Endothelial cell of umbilical vein (primary cell): ENCODE results near the gene RALGAPA1. TPM values are rescaled to one million over a fixed set of nuclear protein-coding genes. Genes with fewer than 3 reads are reported as not detected.

Source experiments
- BruUV-seq: library from RNA; stranded (reverse); fragments of 400-500 nt; replicated peaks from 2 replicates; lab custom pipeline; 2021; lab: Mats Ljungman, UMichigan
- CTCF ChIA-PET: fragments of 300-600, 350-600 bp; sonication (Branson Sonifier 250); formaldehyde crosslinking; loops from one replicate; lab custom pipeline; 2021; ENCODE audit warnings: antibody characterized with exemption, inconsistent platforms; lab: Charles Lee
- POLR2A ChIA-PET: fragments of 300-600, 350-600 bp; sonication (Branson Sonifier 250); formaldehyde crosslinking; loops from one replicate; lab custom pipeline; 2021; ENCODE audit warnings: antibody characterized with exemption, inconsistent platforms; lab: Charles Lee
- DNase-seq: peaks from one replicate; pipeline ENCODE4 v3.0.0-alpha.2; 2011; ENCODE audit warnings: low read depth, low spot score
- FAIRE-seq: peaks from 2 replicates; lab custom pipeline; 2011; peaks lifted over from hg19 to GRCh38; lab: Jason Lieb, UNC
- H2AFZ ChIP-seq: 2 replicates; pipeline ENCODE4 v1.6.0; 2012; ENCODE audit warnings: low read depth, low read length, control low read depth, inconsistent platforms
- H3K27ac ChIP-seq: 2 replicates; pipeline ENCODE4 v1.5.1; 2011; ENCODE audit warnings: low read depth, mild to moderate bottlenecking, control low read depth, low read length, moderate library complexity; ENCODE audit not compliant: insufficient read depth
- H3K27me3 ChIP-seq, 2 experiments: 2 replicates each; pipeline versions ENCODE4 v1.6.0 to v1.6.1; 2011; ENCODE audit warnings: low read length in 2 of 2, mixed read lengths in 1 of 2; ENCODE audit not compliant: control insufficient read depth in 2 of 2, insufficient read depth in 2 of 2
- H3K36me3 ChIP-seq, 2 experiments: 2 replicates in 1 of 2; 3 replicates in 1 of 2; pipeline ENCODE4 v1.5.1; 2011; ENCODE audit warnings: low read length in 2 of 2, mild to moderate bottlenecking in 1 of 2, moderate library complexity in 1 of 2; ENCODE audit not compliant: control insufficient read depth in 2 of 2, insufficient read depth in 2 of 2; ENCODE audit errors: extremely low read depth in 1 of 2
- H3K4me1 ChIP-seq: 3 replicates; pipeline ENCODE4 v1.5.1; 2011; ENCODE audit warnings: mild to moderate bottlenecking, low read length; ENCODE audit not compliant: control insufficient read depth, insufficient read depth; ENCODE audit errors: extremely low read depth
- H3K4me2 ChIP-seq: 2 replicates; pipeline ENCODE4 v1.6.1; 2011; ENCODE audit warnings: low read length, control low read depth, mixed read lengths; ENCODE audit not compliant: insufficient read depth
- H3K4me3 ChIP-seq, 3 experiments: fragments of 200-600 bp in 1 of 3; sonication (generic), shearing (Covaris generic) in 1 of 3; replicated peaks in 1 of 3; 2 replicates each; pipeline ENCODE4 v1.5.1; 2011 to 2016; ENCODE audit warnings: control low read depth in 3 of 3, low read length in 3 of 3, mild to moderate bottlenecking in 2 of 3, inconsistent platforms in 1 of 3, low read depth in 1 of 3, moderate library complexity in 1 of 3; ENCODE audit not compliant: insufficient read depth in 1 of 3
- H3K79me2 ChIP-seq: 2 replicates; pipeline ENCODE4 v1.6.0; 2012; ENCODE audit warnings: low read length, inconsistent platforms; ENCODE audit not compliant: control insufficient read depth, insufficient read depth
- H3K9ac ChIP-seq: replicated peaks from 2 replicates; pipeline ENCODE3; 2011; ENCODE audit warnings: low read length, control low read depth; ENCODE audit not compliant: insufficient read depth; ENCODE audit errors: extremely low read depth
- H3K9me1 ChIP-seq: replicated peaks from 3 replicates; pipeline ENCODE4 v1.6.0; 2011; ENCODE audit warnings: mild to moderate bottlenecking, low read length; ENCODE audit not compliant: control insufficient read depth, insufficient read depth; ENCODE audit errors: extremely low read depth
- H3K9me3 ChIP-seq: replicated peaks from 2 replicates; pipeline ENCODE4 v1.5.1; 2012; ENCODE audit warnings: low read length, inconsistent platforms; ENCODE audit not compliant: control insufficient read depth, insufficient read depth
- H4K20me1 ChIP-seq: replicated peaks from 2 replicates; pipeline ENCODE3; 2011; ENCODE audit warnings: mild to moderate bottlenecking, low read length; ENCODE audit not compliant: control insufficient read depth, insufficient read depth; ENCODE audit errors: extremely low read depth
- CTCF ChIP-seq, 2 donors: IDR thresholded peaks; 1 replicate in 1 of 2; 2 replicates in 1 of 2; pipeline ENCODE4 v1.5.1; 2011; ENCODE audit warnings: low read length in 2 of 2, mild to moderate bottlenecking in 2 of 2, moderate library complexity in 2 of 2, control low read depth in 1 of 2, inconsistent platforms in 1 of 2, low read depth in 1 of 2; ENCODE audit not compliant: insufficient read depth in 1 of 2; ENCODE audit errors: extremely low read depth in 1 of 2
- EZH2 ChIP-seq: IDR thresholded peaks from 2 replicates; pipeline ENCODE4 v1.6.1; 2012; ENCODE audit warnings: borderline replicate concordance, low read depth, mild to moderate bottlenecking, moderate library complexity, low read length, inconsistent platforms; ENCODE audit not compliant: severe bottlenecking
- FOS ChIP-seq: IDR thresholded peaks from 2 replicates; pipeline ENCODE4 v1.6.1; 2011; ENCODE audit warnings: mild to moderate bottlenecking, low read length, moderate library complexity, borderline replicate concordance; ENCODE audit not compliant: insufficient read depth
- GATA2 ChIP-seq: IDR thresholded peaks from 2 replicates; pipeline ENCODE4 v1.7.0; 2011; ENCODE audit warnings: low read depth, mild to moderate bottlenecking, moderate library complexity, mixed read lengths, low read length; ENCODE audit not compliant: insufficient read length, insufficient read depth
- JUN ChIP-seq: IDR thresholded peaks from 2 replicates; pipeline ENCODE4 v1.6.1; 2011; ENCODE audit warnings: borderline replicate concordance, low read depth; ENCODE audit not compliant: insufficient read length, insufficient read depth
- MAX ChIP-seq: IDR thresholded peaks from 2 replicates; pipeline ENCODE4 v1.6.1; 2011; ENCODE audit not compliant: insufficient read depth, insufficient read length
- MYC ChIP-seq: IDR thresholded peaks from one replicate; pipeline ENCODE4 v1.6.1; 2011; ENCODE audit warnings: mild to moderate bottlenecking, low read depth, low read length
- POLR2A ChIP-seq: IDR thresholded peaks from 2 replicates; pipeline ENCODE4 v1.6.1; 2012; ENCODE audit warnings: low read depth, mild to moderate bottlenecking, control low read depth, low read length
- POLR2AphosphoS5 ChIP-seq: IDR thresholded peaks from 2 replicates; pipeline ENCODE4 v1.6.1; 2012; ENCODE audit warnings: low read depth, mild to moderate bottlenecking, control low read depth, low read length, moderate library complexity; ENCODE audit not compliant: insufficient read depth
- dilution Hi-C: fragments of 300-500 bp; cut with MboI; formaldehyde crosslinking; loops from one replicate; pipeline ENCODE4 v1.15.0; 2019; ENCODE audit warnings: low sequenced_read_pairs; ENCODE audit not compliant: extremely low pct_ligation_motif_present
- intact Hi-C: fragments of 100-400 bp; cut with micrococcal nuclease; formaldehyde crosslinking; loops from one replicate; pipeline ENCODE4 v1.10.0; 2022
- polyA plus RNA-seq, 4 experiments: library from polyadenylated mRNA; depleted of rRNA in 3 of 4; stranded (reverse) in 3 of 4; unstranded in 1 of 4; fragments of >200 nt; gene quantifications; 2 replicates each; pipeline versions ENCODE4 v1.2.1 to v1.2.3, GENCODE V29; 2011 to 2012; ENCODE audit warnings: missing spikeins in 1 of 4
- total RNA-seq: library from RNA; stranded (reverse); gene quantifications from 2 replicates; pipeline ENCODE4 v1.2.3, GENCODE V29; 2021

Gene RALGAPA1
- total and polyA plus RNA-seq, 2 donors (not counting 3 experiments of a cell fraction or from before 2014, with no cell fraction given): 6.1 to 30.9 TPM

DNA sequence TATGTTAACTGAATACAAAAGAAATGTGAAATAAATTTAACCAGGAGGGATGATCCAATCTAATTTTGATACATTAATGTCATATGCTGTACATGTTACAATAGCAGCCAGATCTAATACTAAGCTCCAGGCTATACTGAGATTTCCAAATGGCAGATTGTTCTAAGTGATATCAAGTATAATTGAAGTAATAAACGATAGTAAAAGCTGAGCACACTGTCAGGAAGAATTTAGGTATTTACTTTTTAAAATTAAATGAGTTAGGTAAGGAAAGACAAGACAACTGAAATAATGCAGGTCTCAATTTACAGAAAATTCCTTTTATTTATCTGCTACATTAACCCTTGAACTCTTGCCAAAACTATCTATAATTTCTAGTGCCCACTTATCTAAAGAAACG is 235.2 kb downstream of the RALGAPA1 start:
- no peak overlapping the region for H3K4me2 ChIP-seq
- TF ChIP-seq EZH2: no peak
- TF ChIP-seq CTCF (IDR thresholded peaks at IDR 0.05; ENCODE audit: extremely low read depth in 1 of 2, insufficient read depth in 1 of 2, low read depth in 1 of 2, low read length in 2 of 2): no peak
- TF ChIP-seq FOS: no peak
- TF ChIP-seq POLR2AphosphoS5: no peak
- no peak for TF ChIP-seq POLR2A
- TF ChIP-seq GATA2: no peak
- TF ChIP-seq MYC: no peak
- TF ChIP-seq MAX: no peak
- TF ChIP-seq JUN: no peak
- H3K36me3 ChIP-seq: no peaks in the 10 kb centered on the region
- no peaks in the 10 kb centered on the region for H3K9me3 ChIP-seq
- H3K27ac ChIP-seq: no peak overlapping the region
- no TSS peak for BruUV-seq
- no peak overlapping the region for H3K4me3 ChIP-seq
- intact Hi-C loops: no loop called here
- no peaks in the 10 kb centered on the region for H3K9me1 ChIP-seq
- FAIRE-seq (no peak), DNase-seq (no peak)
- H3K4me1 ChIP-seq: no peaks in the 10 kb centered on the region
- no peaks in the 10 kb centered on the region for H3K79me2 ChIP-seq
- H3K9ac ChIP-seq: no peak overlapping the region
- H3K27me3 ChIP-seq: no peaks in the 10 kb centered on the region
- CTCF ChIA-PET: interaction anchor here (1.1 to 1.2 kb wide), 2 partner anchors 134 to 152 kb away, joined by 3 read pairs; no protein-coding TSS in a partner anchor
- no peak overlapping the region for H2AFZ ChIP-seq
- dilution Hi-C loops: no loop called here
- no peaks in the 10 kb centered on the region for H4K20me1 ChIP-seq
- POLR2A ChIA-PET: no interaction called here
